IMR-90 (cell line): ENCODE measurements around the gene CACNA1G. TPM values are rescaled to one million over a fixed set of nuclear protein-coding genes. Genes with fewer than 3 reads are reported as not detected.
A peak's percentile ranks its signal among the peaks of the same experiment; 100 is the strongest.

ENCODE experiments used
- ATAC-seq: fragments of 200-7000 bp; cut with Tn5 transposase; 2 replicates; pipeline ENCODE4 v1.9.1; 2020; ENCODE audit warnings: low read depth, mild to moderate bottlenecking, moderate library complexity
- BruUV-seq: library from RNA; stranded (reverse); fragments of 400-500 nt; replicated peaks from 2 replicates; lab custom pipeline; 2021; lab: Mats Ljungman, UMichigan
- CTCF ChIA-PET: fragments of 300-600 bp; formaldehyde crosslinking; extraction: SDS; loops from one replicate; lab custom pipeline; 2021; ENCODE audit warnings: antibody characterized with exemption; lab: Yijun Ruan, JAX
- POLR2A ChIA-PET: fragments of 300-600 bp; sonication (Branson Sonifier 250); formaldehyde crosslinking; loops from one replicate; lab custom pipeline; 2022; ENCODE audit warnings: antibody characterized with exemption; ENCODE audit not compliant: unreplicated experiment; lab: Charles Lee
- DNase-seq: peaks from one replicate; pipeline ENCODE4 v3.0.0; 2013
- H2AFZ ChIP-seq: replicated peaks from 2 replicates; pipeline ENCODE3; 2013; ENCODE audit warnings: low read length, mild to moderate bottlenecking; ENCODE audit not compliant: poor library complexity
- H2AK5ac ChIP-seq: 2 replicates; pipeline ENCODE4 v1.6.1; 2013; ENCODE audit warnings: low read depth, low read length, inconsistent platforms
- H2AK9ac ChIP-seq: replicated peaks from 2 replicates; pipeline ENCODE3; 2013; ENCODE audit warnings: mild to moderate bottlenecking, low read depth, low read length, moderate library complexity; ENCODE audit not compliant: poor library complexity
- H2BK120ac ChIP-seq: 2 replicates; pipeline ENCODE4 v1.6.1; 2013; ENCODE audit warnings: low read depth, low read length, inconsistent platforms
- H2BK15ac ChIP-seq: 3 replicates; pipeline ENCODE4 v1.6.1; 2013; ENCODE audit warnings: low read depth, low read length, inconsistent platforms
- H2BK20ac ChIP-seq: 2 replicates; pipeline ENCODE4 v1.6.1; 2013; ENCODE audit warnings: low read depth, mild to moderate bottlenecking, inconsistent platforms, low read length, moderate library complexity
- H2BK5ac ChIP-seq: 2 replicates; pipeline ENCODE4 v1.6.1; 2013; ENCODE audit warnings: mild to moderate bottlenecking, low read depth, low read length, inconsistent platforms; ENCODE audit not compliant: poor library complexity, severe bottlenecking
- H3K14ac ChIP-seq: replicated peaks from 2 replicates; pipeline ENCODE4 v1.6.1; 2013; ENCODE audit warnings: low read depth, low read length, inconsistent platforms
- H3K18ac ChIP-seq: 2 replicates; pipeline ENCODE4 v1.6.1; 2013; ENCODE audit warnings: low read depth, low read length, control low read depth
- H3K23ac ChIP-seq: 2 replicates; pipeline ENCODE4 v1.6.1; 2013; ENCODE audit warnings: low read depth, low read length, inconsistent platforms
- H3K27ac ChIP-seq: 2 replicates; pipeline ENCODE4 v1.5.1; 2013; ENCODE audit warnings: mild to moderate bottlenecking, control low read depth, low read length; ENCODE audit not compliant: insufficient read depth
- H3K27me3 ChIP-seq: 2 replicates; pipeline ENCODE4 v1.6.1; 2013; ENCODE audit warnings: low read length; ENCODE audit not compliant: control insufficient read depth, insufficient read depth
- H3K36me3 ChIP-seq: 2 replicates; pipeline ENCODE4 v1.6.1; 2013; ENCODE audit warnings: low read length, mixed read lengths; ENCODE audit not compliant: control insufficient read depth, insufficient read depth
- H3K4ac ChIP-seq: 2 replicates; pipeline ENCODE4 v1.6.1; 2013; ENCODE audit warnings: low read depth, low read length, inconsistent platforms
- H3K4me1 ChIP-seq: 2 replicates; pipeline ENCODE4 v1.6.1; 2013; ENCODE audit warnings: low read length, mixed read lengths; ENCODE audit not compliant: control insufficient read depth, insufficient read depth
- H3K4me2 ChIP-seq: 2 replicates; pipeline ENCODE4 v1.6.1; 2013; ENCODE audit warnings: low read depth, mild to moderate bottlenecking, control low read depth, low read length, moderate library complexity
- H3K4me3 ChIP-seq: 2 replicates; pipeline ENCODE4 v1.5.1; 2013; ENCODE audit warnings: low read depth, mild to moderate bottlenecking, control low read depth, low read length, moderate library complexity; ENCODE audit not compliant: insufficient read depth
- H3K56ac ChIP-seq: 2 replicates; pipeline ENCODE4 v1.6.1; 2013; ENCODE audit warnings: low read length, inconsistent platforms; ENCODE audit not compliant: insufficient read depth; ENCODE audit errors: extremely low read depth
- H3K79me1 ChIP-seq, 2 experiments: 2 replicates each; pipeline ENCODE4 v1.6.1; 2013; ENCODE audit warnings: low read length in 2 of 2, inconsistent platforms in 1 of 2, low read depth in 1 of 2
- H3K9ac ChIP-seq: 2 replicates; pipeline ENCODE4 v1.6.1; 2013; ENCODE audit warnings: low read depth, low read length, control low read depth
- H3K9me1 ChIP-seq: 2 replicates; pipeline ENCODE4 v1.6.1; 2013; ENCODE audit warnings: low read length, inconsistent platforms; ENCODE audit not compliant: insufficient read depth
- H3K9me3 ChIP-seq: 2 replicates; pipeline ENCODE4 v1.6.1; 2013; ENCODE audit warnings: low read length; ENCODE audit not compliant: control insufficient read depth, insufficient read depth
- H4K20me1 ChIP-seq: 2 replicates; pipeline ENCODE4 v1.6.1; 2013; ENCODE audit warnings: low read length, inconsistent platforms; ENCODE audit not compliant: insufficient read depth
- H4K5ac ChIP-seq: 2 replicates; pipeline ENCODE4 v1.6.1; 2013; ENCODE audit warnings: mild to moderate bottlenecking, low read depth, low read length, control low read depth
- H4K8ac ChIP-seq, 2 experiments: 2 replicates each; pipeline ENCODE4 v1.6.1; 2013; ENCODE audit warnings: low read depth in 2 of 2, low read length in 2 of 2, control low read depth in 1 of 2, inconsistent platforms in 1 of 2
- H4K91ac ChIP-seq: 2 replicates; pipeline ENCODE4 v1.6.1; 2013; ENCODE audit warnings: low read depth, low read length, inconsistent platforms; ENCODE audit not compliant: insufficient read depth
- BHLHE40 ChIP-seq: fragments of 150-350 bp; IDR thresholded peaks from 2 replicates; pipeline ENCODE4 v1.6.1; 2016; ENCODE audit warnings: mild to moderate bottlenecking, low read depth, low read length
- CEBPB ChIP-seq: IDR thresholded peaks from 2 replicates; pipeline ENCODE4 v1.6.1; 2012; ENCODE audit warnings: low read depth, low read length, improper control_type of control experiment
- CHD1 ChIP-seq: IDR thresholded peaks from 2 replicates; pipeline ENCODE4 v1.6.1; 2012; ENCODE audit warnings: low read depth, low read length, improper control_type of control experiment
- FOS ChIP-seq: fragments of 150-350 bp; IDR thresholded peaks from 2 replicates; pipeline ENCODE4 v1.6.1; 2016; ENCODE audit warnings: low read depth, low read length
- MAFK ChIP-seq: IDR thresholded peaks from 2 replicates; pipeline ENCODE4 v1.6.1; 2012; ENCODE audit warnings: low read depth, low read length, improper control_type of control experiment
- MXI1 ChIP-seq: IDR thresholded peaks from 2 replicates; pipeline ENCODE4 v1.6.1; 2012; ENCODE audit warnings: low read depth, mild to moderate bottlenecking, low read length, moderate library complexity, borderline replicate concordance
- NFE2L2 ChIP-seq: fragments of 150-350 bp; IDR thresholded peaks from 2 replicates; pipeline ENCODE4 v1.6.1; 2016; ENCODE audit warnings: low read depth, mild to moderate bottlenecking, low read length
- RAD21 ChIP-seq: IDR thresholded peaks from 2 replicates; pipeline ENCODE4 v1.6.1; 2012; ENCODE audit warnings: low read length, improper control_type of control experiment
- SMC3 ChIP-seq: fragments of 150-350 bp; IDR thresholded peaks from 2 replicates; pipeline ENCODE4 v1.6.1; 2016; ENCODE audit warnings: low read depth, mild to moderate bottlenecking, antibody characterized with exemption, low read length, moderate library complexity
- WGBS, 2 experiments: methylation state at CpG; one replicate each; pipeline versions ENCODE4 v1.1.5 to v1.1.7; 2013; ENCODE audit warnings: missing lambda C conversion rate in 2 of 2; ENCODE audit not compliant: insufficient read length in 1 of 2; ENCODE audit errors: extremely low coverage in 2 of 2; 5-methylcytosine and 5-hydroxymethylcytosine counted together
- dilution Hi-C: fragments of 300-500 bp; cut with HindIII; formaldehyde crosslinking; loops from one replicate; pipeline ENCODE4 v1.14.3; 2018; ENCODE audit warnings: low sequenced_read_pairs; ENCODE audit not compliant: unreplicated experiment
- in situ Hi-C: fragments of 300-500 bp; cut with MboI; formaldehyde crosslinking; loops from 3 replicates; pipeline ENCODE4 v1.14.3; 2019; ENCODE audit warnings: low sequenced_read_pairs, inconsistent platforms, mixed read lengths
- intact Hi-C: fragments of 100-400 bp; cut with micrococcal nuclease; formaldehyde crosslinking; loops from 2 replicates; pipeline ENCODE4 v1.10.0; 2022
- polyA plus RNA-seq, 3 experiments: library from polyadenylated mRNA; depleted of rRNA; stranded (reverse); fragments of >200 nt; gene quantifications; 2 replicates each; pipeline ENCODE4 v1.2.3, GENCODE V29; 2012; ENCODE audit warnings: low replicate concordance in 1 of 3
- total RNA-seq: library from RNA; depleted of rRNA; stranded (reverse); fragments of >200 nt; gene quantifications from 2 replicates; pipeline ENCODE4 v1.2.3, GENCODE V29; 2012
- TF ChIP-seq, protein P1 (sequence below): conservative IDR thresholded peaks from 2 replicates; pipeline ENCODE4 v1.5.1; 2012; ENCODE audit warnings: mild to moderate bottlenecking, low read depth, low read length, improper control_type of control experiment

CACNA1G gene
- total and polyA plus RNA-seq, 2 of the 4 experiments (the other 2 are of a cell fraction) = under 0.01 to 0.03 TPM

GRCh38 chr17:50649042-50649908 is 88.8 kb downstream of the CACNA1G start:
- Histone ChIP-seq H3K36me3 (no peaks in the 10 kb centered on the region), H3K4me3 (no peak overlapping the region), H2BK20ac (no peak overlapping the region), H2BK15ac (peak overlapping the region; percentile 48; the same call in 1 of the 3 replicates), H2BK5ac (peak overlapping the region; percentile 12), H4K91ac (peak overlapping the region; percentile 39; the same call in 1 of the 2 replicates), H2AFZ (no peak overlapping the region), H3K27me3 (no peaks in the 10 kb centered on the region), H3K4me2 (no peak overlapping the region), H3K4ac (no peak overlapping the region; the same call in 1 of the 2 replicates), H3K18ac (no peak overlapping the region), H4K8ac (peak overlapping the region in 1 of 2 experiments; percentile 60; a peak in 1 of 4 replicates), H2AK5ac (0 out of 2 replicates have a peak overlapping the region, but pooled peaks have one; percentile 3), H3K9me3 (peaks cover 4% of the 10 kb centered on the region), H4K20me1 (no peaks in the 10 kb centered on the region), H3K9ac (no peak overlapping the region), H3K14ac (peak overlapping the region; percentile 37; the same call in 1 of the 2 replicates), H3K79me1 (peaks cover 0 to 8% of the 10 kb centered on the region in 2 experiments; a peak in 2 of 4 replicates), H4K5ac (no peak overlapping the region), H2AK9ac (no peak overlapping the region), H3K27ac (no peak overlapping the region), H2BK120ac (no peak overlapping the region), H3K4me1 (no peaks in the 10 kb centered on the region), H3K23ac (no peak overlapping the region), H3K56ac (no peak overlapping the region), H3K9me1 (no peaks in the 10 kb centered on the region)
- dilution Hi-C loops = no loop called here
- intact Hi-C loops = no loop called here
- in situ Hi-C loops = no loop called here
- no CpG with 5 or more reads among the region's 7 CpGs for WGBS, 2 experiments
- DNase-seq (peak; percentile 64), ATAC-seq (peak; percentile 21; the same call in 1 of the 2 replicates)
- ChIA-PET POLR2A (interaction anchor here (0.9 kb wide), 1 partner anchor 13 kb away, joined by 4 read pairs; no protein-coding TSS in a partner anchor), CTCF (no interaction called here)
- BruUV-seq = no TSS peak
- TF ChIP-seq CHD1 (no peak), RAD21 (no peak), NFE2L2 (no peak), MXI1 (no peak), SMC3 (no peak), FOS (no peak), MAFK (no peak), CEBPB (no peak), BHLHE40 (no peak)
- TF ChIP-seq, protein P1, sequence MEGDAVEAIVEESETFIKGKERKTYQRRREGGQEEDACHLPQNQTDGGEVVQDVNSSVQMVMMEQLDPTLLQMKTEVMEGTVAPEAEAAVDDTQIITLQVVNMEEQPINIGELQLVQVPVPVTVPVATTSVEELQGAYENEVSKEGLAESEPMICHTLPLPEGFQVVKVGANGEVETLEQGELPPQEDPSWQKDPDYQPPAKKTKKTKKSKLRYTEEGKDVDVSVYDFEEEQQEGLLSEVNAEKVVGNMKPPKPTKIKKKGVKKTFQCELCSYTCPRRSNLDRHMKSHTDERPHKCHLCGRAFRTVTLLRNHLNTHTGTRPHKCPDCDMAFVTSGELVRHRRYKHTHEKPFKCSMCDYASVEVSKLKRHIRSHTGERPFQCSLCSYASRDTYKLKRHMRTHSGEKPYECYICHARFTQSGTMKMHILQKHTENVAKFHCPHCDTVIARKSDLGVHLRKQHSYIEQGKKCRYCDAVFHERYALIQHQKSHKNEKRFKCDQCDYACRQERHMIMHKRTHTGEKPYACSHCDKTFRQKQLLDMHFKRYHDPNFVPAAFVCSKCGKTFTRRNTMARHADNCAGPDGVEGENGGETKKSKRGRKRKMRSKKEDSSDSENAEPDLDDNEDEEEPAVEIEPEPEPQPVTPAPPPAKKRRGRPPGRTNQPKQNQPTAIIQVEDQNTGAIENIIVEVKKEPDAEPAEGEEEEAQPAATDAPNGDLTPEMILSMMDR = no peak
